ENCODE data around the gene THBS4.

The THBS4 gene

GRCh38 chr5:79999722-80000121, 35.4 kb upstream of the THBS4 start:
- no peak for ATAC-seq
- no peak for TF ChIP-seq RARB (CRISPR knock-in tag; IDR thresholded peaks at IDR 0.05)
- TF ChIP-seq CSRNP3 (CRISPR knock-in tag; IDR thresholded peaks at IDR 0.05) = no peak
- no peak for TF ChIP-seq ESRRG (CRISPR knock-in tag; IDR thresholded peaks at IDR 0.05)
- no peak for TF ChIP-seq PPARA (CRISPR knock-in tag; IDR thresholded peaks at IDR 0.05; ENCODE audit: borderline replicate concordance)
- no peak for TF ChIP-seq TSHZ2 (CRISPR knock-in tag; IDR thresholded peaks at IDR 0.05)
- TF ChIP-seq ZNF8 (CRISPR knock-in tag; IDR thresholded peaks at IDR 0.05) = no peak
- no peak for TF ChIP-seq ISL1 (CRISPR knock-in tag; IDR thresholded peaks at IDR 0.05)
- TF ChIP-seq CREB5 (CRISPR knock-in tag; IDR thresholded peaks at IDR 0.05; ENCODE audit: low read depth) = no peak
- TF ChIP-seq ZNF70 (CRISPR knock-in tag; IDR thresholded peaks at IDR 0.05) = no peak
- no peak for TF ChIP-seq TOX (CRISPR knock-in tag; IDR thresholded peaks at IDR 0.05; ENCODE audit: borderline replicate concordance)
- no peak for TF ChIP-seq BACH2 (CRISPR knock-in tag; IDR thresholded peaks at IDR 0.05; ENCODE audit: borderline replicate concordance)
- no peak for TF ChIP-seq ZFP30 (CRISPR knock-in tag; IDR thresholded peaks at IDR 0.05)
- TF ChIP-seq CSDC2 (CRISPR knock-in tag; IDR thresholded peaks at IDR 0.05) = no peak
- TF ChIP-seq POU6F1 (CRISPR knock-in tag; IDR thresholded peaks at IDR 0.05; ENCODE audit: borderline replicate concordance, low read depth) = no peak
- no peak for TF ChIP-seq GLIS3 (CRISPR knock-in tag; IDR thresholded peaks at IDR 0.05)
- no peak for TF ChIP-seq PATZ1 (CRISPR knock-in tag; IDR thresholded peaks at IDR 0.05; ENCODE audit: borderline replicate concordance)
- no peak for TF ChIP-seq OSR1 (CRISPR knock-in tag; IDR thresholded peaks at IDR 0.05)
- no peak for TF ChIP-seq ZNF565 (CRISPR knock-in tag; conservative IDR thresholded peaks at IDR 0.05; ENCODE audit: low read depth)
- no peak for TF ChIP-seq ARNTL (CRISPR knock-in tag; IDR thresholded peaks at IDR 0.05; ENCODE audit: borderline replicate concordance, low read depth)

GRCh38 chr5:80002677-80003076, 32.5 kb upstream of the THBS4 start:
- TF ChIP-seq ZNF70 (CRISPR knock-in tag; IDR thresholded peaks at IDR 0.05) (no peak), ZFP30 (CRISPR knock-in tag; IDR thresholded peaks at IDR 0.05) (no peak), OSR1 (CRISPR knock-in tag; IDR thresholded peaks at IDR 0.05) (no peak), ZFP3 (CRISPR knock-in tag; IDR thresholded peaks at IDR 0.05) (no peak), ZNF8 (CRISPR knock-in tag; IDR thresholded peaks at IDR 0.05) (no peak), POU6F1 (CRISPR knock-in tag; IDR thresholded peaks at IDR 0.05; ENCODE audit: borderline replicate concordance, low read depth) (no peak), TSHZ2 (CRISPR knock-in tag; IDR thresholded peaks at IDR 0.05) (no peak), ZNF565 (CRISPR knock-in tag; conservative IDR thresholded peaks at IDR 0.05; ENCODE audit: low read depth) (no peak), ISL1 (CRISPR knock-in tag; IDR thresholded peaks at IDR 0.05) (no peak), CREB5 (CRISPR knock-in tag; IDR thresholded peaks at IDR 0.05; ENCODE audit: low read depth) (no peak), RARB (CRISPR knock-in tag; IDR thresholded peaks at IDR 0.05) (no peak), CSRNP3 (CRISPR knock-in tag; IDR thresholded peaks at IDR 0.05) (no peak), BACH2 (CRISPR knock-in tag; IDR thresholded peaks at IDR 0.05; ENCODE audit: borderline replicate concordance) (no peak), ARNTL (CRISPR knock-in tag; IDR thresholded peaks at IDR 0.05; ENCODE audit: borderline replicate concordance, low read depth) (no peak), TOX (CRISPR knock-in tag; IDR thresholded peaks at IDR 0.05; ENCODE audit: borderline replicate concordance) (no peak), ESRRG (CRISPR knock-in tag; IDR thresholded peaks at IDR 0.05) (no peak), TCF4 (CRISPR knock-in tag; IDR thresholded peaks at IDR 0.05; ENCODE audit: borderline replicate concordance) (no peak)
- ATAC-seq = no peak

Measured in SK-N-SH treated with all-trans-retinoic acid at 6 μM for 48 hours (cell line).